ENCODE data around the gene MEST.
"Not testable (repeated sequence)": the region's sequence is repeated elsewhere in the genome, so short reads cannot be mapped to it uniquely, and the experiment has no call there.

DNA sequence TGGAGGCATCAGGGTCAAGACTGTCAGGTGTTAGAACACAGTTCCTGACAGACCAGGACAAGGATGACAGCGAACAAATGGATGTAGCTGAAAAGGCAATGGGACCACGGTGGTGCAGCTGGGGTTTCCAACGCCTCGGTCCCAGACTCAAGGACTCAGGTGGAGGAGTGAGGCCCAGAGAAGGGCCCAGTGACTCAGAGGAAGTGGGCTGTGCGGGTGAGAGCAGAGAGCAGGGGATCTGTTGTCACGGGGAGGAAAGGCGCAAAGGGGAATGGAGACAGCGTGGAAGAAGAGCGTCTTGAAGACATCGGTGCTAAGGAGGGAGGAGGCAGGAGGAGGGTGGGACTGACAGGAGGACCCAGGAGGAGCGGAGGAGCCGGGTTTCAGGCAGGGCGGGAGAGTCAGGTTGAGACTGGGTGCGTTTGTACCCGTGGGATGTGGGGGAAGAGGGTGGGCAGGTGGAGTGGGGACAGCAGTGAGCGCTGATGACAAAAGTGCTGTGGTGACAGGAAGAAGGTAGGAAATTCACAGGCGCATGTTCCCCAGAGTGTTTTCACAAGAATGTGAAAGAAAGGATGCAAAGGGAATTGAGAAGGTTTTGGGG lies 36.0 kb downstream of the MEST start:
- TF ChIP-seq ZNF292 (CRISPR knock-in tag; IDR thresholded peaks at IDR 0.05; ENCODE audit: borderline replicate concordance, low read depth); HHEX (CRISPR knock-in tag; IDR thresholded peaks at IDR 0.05); ZBTB7A (CRISPR knock-in tag; IDR thresholded peaks at IDR 0.05); NPAS2 (CRISPR knock-in tag; IDR thresholded peaks at IDR 0.05; ENCODE audit: borderline replicate concordance); MEIS1 (CRISPR knock-in tag; IDR thresholded peaks at IDR 0.05; ENCODE audit: borderline replicate concordance); ATF2 (CRISPR knock-in tag; IDR thresholded peaks at IDR 0.05); CREM (IDR thresholded peaks at IDR 0.05); CREM (CRISPR knock-in tag; IDR thresholded peaks at IDR 0.05): not testable (repeated sequence)
